Liver (tissue), 9 donors: Measurements from ENCODE around the gene ANKS3. TPM values are rescaled to one million over a fixed set of nuclear protein-coding genes. Genes with fewer than 3 reads are reported as not detected.

Experiments
- DNase-seq: peaks from one replicate; pipeline ENCODE4 v3.0.0-alpha.2; 2017; ENCODE audit warnings: low spot score
- H3K27ac ChIP-seq, 2 donors: one replicate each; pipeline ENCODE4 v1.7.0; 2013; ENCODE audit warnings: inconsistent platforms in 2 of 2, low read length in 2 of 2, control low read depth in 1 of 2, low read depth in 1 of 2, mild to moderate bottlenecking in 1 of 2
- H3K27me3 ChIP-seq, 4 donors: one replicate each; pipeline versions ENCODE4 v1.6.1 to v1.7.0; 2013; ENCODE audit warnings: low read length in 3 of 4, inconsistent platforms in 1 of 4, mild to moderate bottlenecking in 1 of 4, moderate library complexity in 1 of 4; ENCODE audit not compliant: control insufficient read depth in 4 of 4, insufficient read depth in 4 of 4
- H3K36me3 ChIP-seq, 4 donors: one replicate each; pipeline versions ENCODE4 v1.6.1 to v1.7.0; 2013; ENCODE audit warnings: low read length in 3 of 4, mild to moderate bottlenecking in 3 of 4, low read depth in 1 of 4, moderate library complexity in 1 of 4; ENCODE audit not compliant: control insufficient read depth in 4 of 4, insufficient read depth in 3 of 4
- H3K4me1 ChIP-seq, 4 donors: one replicate each; pipeline versions ENCODE4 v1.6.1 to v1.7.0; 2013; ENCODE audit warnings: low read length in 3 of 4, mild to moderate bottlenecking in 3 of 4, moderate library complexity in 1 of 4; ENCODE audit not compliant: control insufficient read depth in 4 of 4, insufficient read depth in 4 of 4
- H3K4me3 ChIP-seq, 3 donors: one replicate each; pipeline versions ENCODE4 v1.6.1 to v1.7.0; 2013; ENCODE audit warnings: low read length in 3 of 3, control low read depth in 1 of 3, low read depth in 1 of 3, mild to moderate bottlenecking in 1 of 3
- H3K9ac ChIP-seq, 2 donors: one replicate each; pipeline ENCODE4 v1.7.0; 2013; ENCODE audit warnings: low read length in 2 of 2, mild to moderate bottlenecking in 2 of 2, moderate library complexity in 2 of 2, control low read depth in 1 of 2, low read depth in 1 of 2
- H3K9me3 ChIP-seq, 4 donors: one replicate each; pipeline versions ENCODE4 v1.6.1 to v1.7.0; 2013; ENCODE audit warnings: low read length in 3 of 4; ENCODE audit not compliant: control insufficient read depth in 4 of 4
- EGR1 ChIP-seq, 2 donors: IDR thresholded peaks; 2 replicates each; pipeline ENCODE4 v1.6.1; 2016 to 2018; ENCODE audit warnings: antibody characterized with exemption in 2 of 2, low read depth in 2 of 2
- FOXA1 ChIP-seq: IDR thresholded peaks from 2 replicates; pipeline ENCODE4 v1.6.1; 2016; ENCODE audit warnings: antibody characterized with exemption
- FOXA2 ChIP-seq: IDR thresholded peaks from 2 replicates; pipeline ENCODE4 v1.6.1; 2016; ENCODE audit warnings: antibody characterized with exemption
- GABPA ChIP-seq, 2 donors: IDR thresholded peaks in 1 of 2; conservative IDR thresholded peaks in 1 of 2; 2 replicates each; pipeline ENCODE4 v1.6.1; 2016; ENCODE audit warnings: antibody characterized with exemption in 2 of 2, mild to moderate bottlenecking in 1 of 2, moderate library complexity in 1 of 2
- HNF4A ChIP-seq, 2 donors: conservative IDR thresholded peaks; 2 replicates each; pipeline ENCODE4 v1.6.1; 2016; ENCODE audit warnings: antibody characterized with exemption in 2 of 2, mild to moderate bottlenecking in 2 of 2
- HNF4G ChIP-seq: IDR thresholded peaks from 2 replicates; pipeline ENCODE4 v1.6.1; 2016; ENCODE audit warnings: antibody characterized with exemption
- JUND ChIP-seq, 2 donors: IDR thresholded peaks; 2 replicates each; pipeline ENCODE4 v1.6.1; 2016; ENCODE audit warnings: antibody characterized with exemption in 2 of 2
- NR2F2 ChIP-seq: IDR thresholded peaks from 2 replicates; pipeline ENCODE4 v1.6.1; 2016; ENCODE audit warnings: antibody characterized with exemption
- RAD21 ChIP-seq, 2 donors: IDR thresholded peaks; 2 replicates each; pipeline ENCODE4 v1.6.1; 2016; ENCODE audit warnings: antibody characterized with exemption in 2 of 2, mild to moderate bottlenecking in 2 of 2
- RXRA ChIP-seq, 2 donors: IDR thresholded peaks; 2 replicates each; pipeline ENCODE4 v1.6.1; 2017 to 2018; ENCODE audit warnings: antibody characterized with exemption in 2 of 2, mild to moderate bottlenecking in 1 of 2
- SP1 ChIP-seq: IDR thresholded peaks from 2 replicates; pipeline ENCODE4 v1.6.1; 2018; ENCODE audit warnings: antibody characterized with exemption, mild to moderate bottlenecking
- TAF1 ChIP-seq: conservative IDR thresholded peaks from 2 replicates; pipeline ENCODE4 v1.6.1; 2016; ENCODE audit warnings: antibody characterized with exemption, mild to moderate bottlenecking
- YY1 ChIP-seq: IDR thresholded peaks from 2 replicates; pipeline ENCODE4 v1.6.1; 2016; ENCODE audit warnings: antibody characterized with exemption, mild to moderate bottlenecking
- ZBTB33 ChIP-seq: IDR thresholded peaks from 2 replicates; pipeline ENCODE4 v1.6.1; 2016; ENCODE audit warnings: antibody characterized with exemption
- WGBS: extraction: QIAGEN DNeasy Blood & Tissue Kit; methylation state at CpG from one replicate; pipeline ENCODE4 v1.1.7; 2013; 5-methylcytosine and 5-hydroxymethylcytosine counted together
- polyA plus RNA-seq, 2 donors: library from polyadenylated mRNA; stranded (reverse) in 1 of 2; unstranded in 1 of 2; fragments of 200-250 nt in 1 of 2; fragments of >200 nt in 1 of 2; fragmentation: Nextera tagmentation in 1 of 2; extraction: Ambion mirVana in 1 of 2; gene quantifications; one replicate each; pipeline versions ENCODE4 v1.2.1 to v1.2.3, GENCODE V29; 2013 to 2015
- total RNA-seq, 2 donors: library from RNA; depleted of rRNA; stranded (reverse); fragments of >200 nt; gene quantifications; one replicate each; pipeline ENCODE4 v1.2.3, GENCODE V29; 2014
- TF ChIP-seq, protein P1 (sequence below): IDR thresholded peaks from 2 replicates; pipeline ENCODE4 v1.6.1; 2016; ENCODE audit warnings: antibody characterized with exemption, mild to moderate bottlenecking
- TF ChIP-seq, protein P2 (sequence below): fragments of 150-350 bp; IDR thresholded peaks from 2 replicates; pipeline ENCODE4 v1.5.1; 2017; ENCODE audit warnings: improper control_type of control experiment, low read depth, low read length; ENCODE audit not compliant: missing input control
- TF ChIP-seq, protein P3 (sequence below): IDR thresholded peaks from 2 replicates; pipeline ENCODE4 v1.6.1; 2016; ENCODE audit warnings: antibody characterized with exemption
- TF ChIP-seq, protein P4 (sequence below): IDR thresholded peaks from 2 replicates; pipeline ENCODE4 v1.6.1; 2016; ENCODE audit warnings: antibody characterized with exemption
- donor health status: healthy.
- donor health status: healthy.
- donor health status: healthy.
- donor health status: healthy.
- donor health status: healthy.

ANKS3 gene
- total and polyA plus RNA-seq, 4 donors = 4.0 to 14.0 (median 4.7) TPM

DNA sequence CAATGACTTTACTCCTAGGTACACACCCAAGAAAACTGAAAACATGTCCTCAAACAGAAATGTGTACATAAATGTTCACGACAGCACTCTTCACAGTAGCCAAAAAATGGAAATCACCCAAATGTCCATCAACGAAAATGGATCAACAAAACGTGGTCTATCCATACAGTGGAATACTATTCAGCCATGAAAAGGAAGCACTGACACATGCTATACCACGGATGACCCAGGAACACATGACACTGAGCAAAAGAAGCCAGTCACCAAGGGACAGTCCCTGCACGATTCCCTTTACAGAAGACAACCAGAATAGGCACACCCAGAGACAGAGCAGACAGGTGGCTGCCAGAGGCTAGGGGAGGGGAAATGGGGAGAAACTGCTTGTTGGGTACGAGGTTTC lies 21.6 kb upstream of the ANKS3 start:
- peaks cover 21 to 74% (median 36%) of the 10 kb centered on the region in 4 donors for H3K36me3 ChIP-seq
- H3K4me3 ChIP-seq = no peak overlapping the region
- 97% methylated on average over 6 of the region's 6 CpGs for WGBS
- TF ChIP-seq RXRA (IDR thresholded peaks at IDR 0.05) (no peak), SP1 (no peak), NR2F2 (no peak), FOXA2 (no peak), RAD21 (IDR thresholded peaks at IDR 0.05) (no peak), YY1 (no peak), FOXA1 (no peak), GABPA (IDR thresholded peaks at IDR 0.05 in 1 of 2, conservative IDR thresholded peaks at IDR 0.05 in 1 of 2) (no peak), HNF4G (no peak), TAF1 (no peak)
- TF ChIP-seq, protein P1, sequence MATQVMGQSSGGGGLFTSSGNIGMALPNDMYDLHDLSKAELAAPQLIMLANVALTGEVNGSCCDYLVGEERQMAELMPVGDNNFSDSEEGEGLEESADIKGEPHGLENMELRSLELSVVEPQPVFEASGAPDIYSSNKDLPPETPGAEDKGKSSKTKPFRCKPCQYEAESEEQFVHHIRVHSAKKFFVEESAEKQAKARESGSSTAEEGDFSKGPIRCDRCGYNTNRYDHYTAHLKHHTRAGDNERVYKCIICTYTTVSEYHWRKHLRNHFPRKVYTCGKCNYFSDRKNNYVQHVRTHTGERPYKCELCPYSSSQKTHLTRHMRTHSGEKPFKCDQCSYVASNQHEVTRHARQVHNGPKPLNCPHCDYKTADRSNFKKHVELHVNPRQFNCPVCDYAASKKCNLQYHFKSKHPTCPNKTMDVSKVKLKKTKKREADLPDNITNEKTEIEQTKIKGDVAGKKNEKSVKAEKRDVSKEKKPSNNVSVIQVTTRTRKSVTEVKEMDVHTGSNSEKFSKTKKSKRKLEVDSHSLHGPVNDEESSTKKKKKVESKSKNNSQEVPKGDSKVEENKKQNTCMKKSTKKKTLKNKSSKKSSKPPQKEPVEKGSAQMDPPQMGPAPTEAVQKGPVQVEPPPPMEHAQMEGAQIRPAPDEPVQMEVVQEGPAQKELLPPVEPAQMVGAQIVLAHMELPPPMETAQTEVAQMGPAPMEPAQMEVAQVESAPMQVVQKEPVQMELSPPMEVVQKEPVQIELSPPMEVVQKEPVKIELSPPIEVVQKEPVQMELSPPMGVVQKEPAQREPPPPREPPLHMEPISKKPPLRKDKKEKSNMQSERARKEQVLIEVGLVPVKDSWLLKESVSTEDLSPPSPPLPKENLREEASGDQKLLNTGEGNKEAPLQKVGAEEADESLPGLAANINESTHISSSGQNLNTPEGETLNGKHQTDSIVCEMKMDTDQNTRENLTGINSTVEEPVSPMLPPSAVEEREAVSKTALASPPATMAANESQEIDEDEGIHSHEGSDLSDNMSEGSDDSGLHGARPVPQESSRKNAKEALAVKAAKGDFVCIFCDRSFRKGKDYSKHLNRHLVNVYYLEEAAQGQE = no peak
- TF ChIP-seq, protein P2, sequence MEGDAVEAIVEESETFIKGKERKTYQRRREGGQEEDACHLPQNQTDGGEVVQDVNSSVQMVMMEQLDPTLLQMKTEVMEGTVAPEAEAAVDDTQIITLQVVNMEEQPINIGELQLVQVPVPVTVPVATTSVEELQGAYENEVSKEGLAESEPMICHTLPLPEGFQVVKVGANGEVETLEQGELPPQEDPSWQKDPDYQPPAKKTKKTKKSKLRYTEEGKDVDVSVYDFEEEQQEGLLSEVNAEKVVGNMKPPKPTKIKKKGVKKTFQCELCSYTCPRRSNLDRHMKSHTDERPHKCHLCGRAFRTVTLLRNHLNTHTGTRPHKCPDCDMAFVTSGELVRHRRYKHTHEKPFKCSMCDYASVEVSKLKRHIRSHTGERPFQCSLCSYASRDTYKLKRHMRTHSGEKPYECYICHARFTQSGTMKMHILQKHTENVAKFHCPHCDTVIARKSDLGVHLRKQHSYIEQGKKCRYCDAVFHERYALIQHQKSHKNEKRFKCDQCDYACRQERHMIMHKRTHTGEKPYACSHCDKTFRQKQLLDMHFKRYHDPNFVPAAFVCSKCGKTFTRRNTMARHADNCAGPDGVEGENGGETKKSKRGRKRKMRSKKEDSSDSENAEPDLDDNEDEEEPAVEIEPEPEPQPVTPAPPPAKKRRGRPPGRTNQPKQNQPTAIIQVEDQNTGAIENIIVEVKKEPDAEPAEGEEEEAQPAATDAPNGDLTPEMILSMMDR = no peak
- TF ChIP-seq, protein P3, sequence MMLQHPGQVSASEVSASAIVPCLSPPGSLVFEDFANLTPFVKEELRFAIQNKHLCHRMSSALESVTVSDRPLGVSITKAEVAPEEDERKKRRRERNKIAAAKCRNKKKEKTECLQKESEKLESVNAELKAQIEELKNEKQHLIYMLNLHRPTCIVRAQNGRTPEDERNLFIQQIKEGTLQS = no peak
- TF ChIP-seq, protein P4, sequence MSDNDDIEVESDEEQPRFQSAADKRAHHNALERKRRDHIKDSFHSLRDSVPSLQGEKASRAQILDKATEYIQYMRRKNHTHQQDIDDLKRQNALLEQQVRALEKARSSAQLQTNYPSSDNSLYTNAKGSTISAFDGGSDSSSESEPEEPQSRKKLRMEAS = no peak
- no peak overlapping the region for H3K27ac ChIP-seq
- no peaks in the 10 kb centered on the region for H3K27me3 ChIP-seq
- peaks cover 0 to 3% (median 0%) of the 10 kb centered on the region in 4 donors for H3K9me3 ChIP-seq
- DNase-seq = no peak
- H3K4me1 ChIP-seq = no peaks in the 10 kb centered on the region
- H3K9ac ChIP-seq = no peak overlapping the region

GRCh38 chr16:4754865-4755264 lies 20.8 kb upstream of the ANKS3 start:
- H3K4me1 ChIP-seq = no peaks in the 10 kb centered on the region
- no peak overlapping the region for H3K4me3 ChIP-seq
- no peak for DNase-seq
- no peak overlapping the region for H3K9ac ChIP-seq
- peaks cover 16 to 69% (median 32%) of the 10 kb centered on the region in 4 donors for H3K36me3 ChIP-seq
- H3K27ac ChIP-seq = no peak overlapping the region
- WGBS = 97% methylated on average over 4 of the region's 4 CpGs
- no peaks in the 10 kb centered on the region for H3K27me3 ChIP-seq
- peaks cover 0 to 3% (median 0%) of the 10 kb centered on the region in 4 donors for H3K9me3 ChIP-seq
- TF ChIP-seq EGR1 (IDR thresholded peaks at IDR 0.05; ENCODE audit: low read depth in 2 of 2) (no peak), FOXA1 (no peak), JUND (IDR thresholded peaks at IDR 0.05) (no peak), ZBTB33 (no peak), HNF4A (conservative IDR thresholded peaks at IDR 0.05) (no peak), NR2F2 (no peak), HNF4G (no peak), YY1 (no peak), SP1 (no peak), RAD21 (IDR thresholded peaks at IDR 0.05) (no peak)
- TF ChIP-seq, protein P1 = no peak
- TF ChIP-seq, protein P4 = no peak
- TF ChIP-seq, protein P2 = no peak
